Measurements from ENCODE around the gene DUSP28. TPM values are rescaled to one million over a fixed set of nuclear protein-coding genes. Genes with fewer than 3 reads are reported as not detected.

The DUSP28 gene
- total RNA-seq, 1 donor from 2014 or later, result 8.9 TPM

DNA sequence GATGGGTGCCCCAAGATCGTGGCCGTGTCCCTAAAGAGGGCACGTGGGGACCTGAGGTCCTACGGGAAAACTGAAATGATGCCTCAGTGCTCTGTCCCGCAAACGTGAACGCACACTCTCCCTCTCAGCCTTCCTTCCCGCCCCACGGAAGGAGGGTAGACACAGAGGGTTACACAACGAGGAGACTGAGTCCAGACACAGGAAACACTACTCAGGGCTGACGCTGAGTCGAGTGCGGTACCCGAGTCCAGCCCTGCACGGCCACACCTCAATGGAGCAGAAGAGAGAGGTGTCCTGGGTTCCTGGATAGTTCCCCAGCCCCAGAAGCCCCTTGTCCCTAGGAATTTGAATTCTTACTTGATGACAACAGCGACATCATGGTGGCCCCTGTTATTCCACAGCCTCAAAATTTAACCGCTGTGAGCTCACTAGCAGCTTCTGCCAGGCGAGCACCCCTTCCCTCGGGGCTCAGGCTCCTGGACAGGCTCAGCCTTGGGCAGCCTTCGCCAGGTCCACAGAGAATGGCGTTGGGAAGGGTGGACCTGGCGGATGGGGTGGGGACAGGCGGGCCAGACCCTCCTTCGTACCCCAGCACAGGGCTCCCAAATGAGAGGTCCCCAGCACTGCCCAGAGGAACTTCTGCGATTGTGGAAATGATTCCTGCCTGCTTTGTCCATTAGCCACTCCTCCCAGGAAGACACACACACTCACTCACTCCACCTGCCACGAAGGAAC lies 7.1 kb downstream of the DUSP28 start:
- Mint-ChIP-seq H3K9me3 (no peaks in the 10 kb centered on the region), H3K4me3 (peak overlapping the region; percentile 90), H3K36me3 (no peaks in the 10 kb centered on the region), H3K4me1 (peaks cover 12% of the 10 kb centered on the region), H3K27ac (peak overlapping the region; percentile 37), H3K27me3 (ENCODE audit: insufficient read depth, low read depth) (peaks cover 14% of the 10 kb centered on the region)
- Histone ChIP-seq H2AFZ (replicated peaks) (peak overlapping the region; percentile 48), H3K9ac (no peak overlapping the region), H3K4me3 (peak overlapping the region; percentile 56), H3K79me2 (ENCODE audit: low read depth) (no peaks in the 10 kb centered on the region), H3K36me3 (no peaks in the 10 kb centered on the region), H3K27ac (no peak overlapping the region), H3K9me3 (ENCODE audit: low read depth) (no peaks in the 10 kb centered on the region), H3K4me2 (peak overlapping the region; percentile 80), H3F3A (ENCODE audit: low read depth) (peaks cover 14% of the 10 kb centered on the region), H3K27me3 (peaks cover 42% of the 10 kb centered on the region), H3K4me1 (peaks cover 11% of the 10 kb centered on the region), H4K20me1 (ENCODE audit: low read depth) (peaks cover 13% of the 10 kb centered on the region)
- no peak for DNase-seq (ENCODE audit: low spot score)
- TF ChIP-seq EZH2 (IDR thresholded peaks at IDR 0.05), result no peak
- no peak for TF ChIP-seq EZH2phosphoT487 (IDR thresholded peaks at IDR 0.05)
- TF ChIP-seq, protein P1, sequence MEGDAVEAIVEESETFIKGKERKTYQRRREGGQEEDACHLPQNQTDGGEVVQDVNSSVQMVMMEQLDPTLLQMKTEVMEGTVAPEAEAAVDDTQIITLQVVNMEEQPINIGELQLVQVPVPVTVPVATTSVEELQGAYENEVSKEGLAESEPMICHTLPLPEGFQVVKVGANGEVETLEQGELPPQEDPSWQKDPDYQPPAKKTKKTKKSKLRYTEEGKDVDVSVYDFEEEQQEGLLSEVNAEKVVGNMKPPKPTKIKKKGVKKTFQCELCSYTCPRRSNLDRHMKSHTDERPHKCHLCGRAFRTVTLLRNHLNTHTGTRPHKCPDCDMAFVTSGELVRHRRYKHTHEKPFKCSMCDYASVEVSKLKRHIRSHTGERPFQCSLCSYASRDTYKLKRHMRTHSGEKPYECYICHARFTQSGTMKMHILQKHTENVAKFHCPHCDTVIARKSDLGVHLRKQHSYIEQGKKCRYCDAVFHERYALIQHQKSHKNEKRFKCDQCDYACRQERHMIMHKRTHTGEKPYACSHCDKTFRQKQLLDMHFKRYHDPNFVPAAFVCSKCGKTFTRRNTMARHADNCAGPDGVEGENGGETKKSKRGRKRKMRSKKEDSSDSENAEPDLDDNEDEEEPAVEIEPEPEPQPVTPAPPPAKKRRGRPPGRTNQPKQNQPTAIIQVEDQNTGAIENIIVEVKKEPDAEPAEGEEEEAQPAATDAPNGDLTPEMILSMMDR (IDR thresholded peaks at IDR 0.05), result no peak

DNA sequence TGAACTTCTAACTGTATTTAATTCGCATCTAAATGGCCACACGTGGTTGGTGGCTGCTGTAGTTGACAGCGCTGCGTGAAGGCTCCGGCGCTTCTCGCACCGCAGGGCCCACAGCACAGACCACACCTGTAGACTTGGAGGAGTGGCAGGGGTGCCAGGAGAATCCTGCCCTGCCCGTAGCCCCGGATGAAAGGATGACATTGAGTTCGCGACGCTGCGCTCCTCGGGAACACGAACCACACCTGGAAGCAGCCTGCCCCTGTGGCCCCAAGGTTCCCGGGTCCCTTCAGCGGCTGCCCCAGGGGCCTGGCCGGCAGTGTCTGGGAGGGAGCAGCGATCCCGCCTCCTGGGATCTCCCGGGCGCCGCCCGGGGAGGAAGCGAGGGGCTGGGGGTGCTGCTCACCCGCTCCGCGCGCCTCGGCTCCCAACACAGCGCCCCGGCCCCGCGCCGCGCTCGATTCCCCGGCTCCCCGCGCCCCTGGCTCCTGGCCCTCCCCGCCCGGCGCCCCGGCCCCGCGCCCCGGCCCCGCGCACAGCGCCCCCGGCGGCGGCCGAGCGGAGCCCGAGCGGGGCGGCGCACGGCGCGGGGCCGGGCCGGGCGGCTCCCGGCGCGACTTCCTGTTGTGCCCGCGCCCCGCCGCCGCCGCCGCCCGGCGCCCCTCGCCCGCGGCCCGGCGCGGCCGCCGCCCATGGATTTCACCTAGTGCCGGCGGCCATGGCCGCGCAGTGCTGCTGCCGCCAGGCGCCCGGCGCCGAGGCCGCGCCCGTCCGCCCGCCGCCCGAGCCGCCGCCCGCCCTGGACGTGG lies 7.9 kb downstream of the DUSP28 start, which contains the start of gene RNPEPL1:
Gene RNPEPL1, plus strand, starts transcription at position 613 of the 806 bp plus-strand sequence. Its CDS starts 103 bp downstream, at position 716.
- Histone ChIP-seq H3F3A (ENCODE audit: low read depth) (peaks cover 14% of the 10 kb centered on the region), H3K9ac (no peak within 1 kb of the TSS), H3K4me3 (peak within 1 kb of the TSS; percentile 56), H3K27ac (no peak within 1 kb of the TSS), H3K79me2 (ENCODE audit: low read depth) (no peaks in the 10 kb centered on the region), H3K9me3 (ENCODE audit: low read depth) (no peaks in the 10 kb centered on the region), H3K36me3 (no peaks in the 10 kb centered on the region), H3K4me2 (peak within 1 kb of the TSS; percentile 87), H3K27me3 (peaks cover 42% of the 10 kb centered on the region), H4K20me1 (ENCODE audit: low read depth) (peaks cover 13% of the 10 kb centered on the region), H2AFZ (replicated peaks) (peak within 1 kb of the TSS; percentile 48), H3K4me1 (peaks cover 11% of the 10 kb centered on the region)
- TF ChIP-seq EZH2 (IDR thresholded peaks at IDR 0.05) (peak; percentile 53), EZH2phosphoT487 (IDR thresholded peaks at IDR 0.05) (peak; percentile 63)
- TF ChIP-seq, protein P1 (IDR thresholded peaks at IDR 0.05), result peak; percentile 9
- DNase-seq (ENCODE audit: low spot score), result peak; percentile 76
- Mint-ChIP-seq H3K27me3 (ENCODE audit: insufficient read depth, low read depth) (peaks cover 14% of the 10 kb centered on the region), H3K4me1 (peaks cover 12% of the 10 kb centered on the region), H3K27ac (peak within 1 kb of the TSS; percentile 37), H3K4me3 (peak within 1 kb of the TSS; percentile 90), H3K9me3 (no peaks in the 10 kb centered on the region), H3K36me3 (no peaks in the 10 kb centered on the region)

DNA sequence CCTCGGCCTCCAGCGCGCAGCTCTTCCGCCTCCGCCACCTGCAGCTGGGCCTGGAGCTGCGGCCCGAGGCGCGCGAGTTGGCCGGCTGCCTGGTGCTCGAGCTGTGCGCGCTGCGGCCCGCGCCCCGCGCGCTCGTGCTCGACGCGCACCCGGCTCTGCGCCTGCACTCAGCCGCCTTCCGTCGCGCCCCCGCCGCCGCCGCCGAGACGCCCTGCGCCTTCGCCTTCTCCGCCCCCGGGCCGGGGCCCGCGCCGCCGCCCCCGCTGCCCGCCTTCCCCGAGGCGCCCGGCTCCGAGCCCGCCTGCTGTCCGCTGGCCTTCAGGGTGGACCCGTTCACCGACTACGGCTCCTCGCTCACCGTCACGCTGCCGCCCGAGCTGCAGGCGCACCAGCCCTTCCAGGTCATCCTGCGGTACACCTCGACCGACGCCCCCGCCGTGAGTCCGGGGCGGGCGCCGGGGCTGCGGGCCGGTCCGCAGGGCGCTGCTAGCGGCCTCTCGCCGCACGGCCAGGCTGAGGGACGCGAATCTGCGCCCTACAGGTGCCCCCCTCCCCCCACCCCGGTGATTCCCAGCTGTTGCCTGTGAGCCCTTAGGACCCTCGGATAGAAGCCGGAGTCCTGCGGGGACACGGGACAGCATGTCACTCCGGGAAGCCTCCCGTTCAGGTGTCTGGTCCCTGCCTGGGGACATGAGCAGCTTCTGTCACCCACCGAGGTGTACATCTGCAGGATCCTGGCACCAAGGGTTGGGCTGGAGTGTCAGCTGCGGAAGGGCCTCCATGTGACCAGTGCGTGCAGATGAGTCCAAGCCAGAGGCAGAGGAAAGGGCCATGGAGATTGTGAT lies 8.7 kb downstream of the DUSP28 start:
- H3K36me3 Mint-ChIP-seq, result no peaks in the 10 kb centered on the region
- no peaks in the 10 kb centered on the region for H3K9me3 Mint-ChIP-seq
- H3K27ac ChIP-seq, result no peak overlapping the region
- H2AFZ ChIP-seq (replicated peaks), result no peak overlapping the region
- H3K36me3 ChIP-seq, result no peaks in the 10 kb centered on the region
- peaks cover 12% of the 10 kb centered on the region for H3K4me1 Mint-ChIP-seq
- H3K79me2 ChIP-seq (ENCODE audit: low read depth), result no peaks in the 10 kb centered on the region
- TF ChIP-seq, protein P1 (IDR thresholded peaks at IDR 0.05), result no peak
- peak; percentile 61 for TF ChIP-seq EZH2phosphoT487 (IDR thresholded peaks at IDR 0.05)
- peak; percentile 75 for TF ChIP-seq EZH2 (IDR thresholded peaks at IDR 0.05)
- peak; percentile 72 for DNase-seq (ENCODE audit: low spot score)
- peak overlapping the region; percentile 82 for H3K4me3 Mint-ChIP-seq
- no peak overlapping the region for H3K9ac ChIP-seq
- no peak overlapping the region for H3K27ac Mint-ChIP-seq
- H3K4me3 ChIP-seq, result peak overlapping the region; percentile 56
- H3K4me2 ChIP-seq, result peak overlapping the region; percentile 87
- peaks cover 14% of the 10 kb centered on the region for H3K27me3 Mint-ChIP-seq (ENCODE audit: insufficient read depth, low read depth)
- no peaks in the 10 kb centered on the region for H3K9me3 ChIP-seq (ENCODE audit: low read depth)
- H3K27me3 ChIP-seq, result peaks cover 42% of the 10 kb centered on the region
- peaks cover 14% of the 10 kb centered on the region for H3F3A ChIP-seq (ENCODE audit: low read depth)
- H4K20me1 ChIP-seq (ENCODE audit: low read depth), result peaks cover 13% of the 10 kb centered on the region
- peaks cover 11% of the 10 kb centered on the region for H3K4me1 ChIP-seq
